K562 (cell line): ENCODE measurements around the gene PLK5. TPM values are rescaled to one million over a fixed set of nuclear protein-coding genes. Genes with fewer than 3 reads are reported as not detected.

Experiments
- CREM ChIP-seq: IDR thresholded peaks from 2 replicates; pipeline ENCODE4 v1.6.1; 2014; ENCODE audit warnings: antibody characterized with exemption, low read depth
- DDX20 ChIP-seq: fragments of 450-650 bp; IDR thresholded peaks from 2 replicates; pipeline ENCODE4 v1.6.1; 2016; ENCODE audit warnings: missing genetic modification characterization, low read depth, mild to moderate bottlenecking, missing compliant biosample characterization, moderate library complexity
- ELF4 ChIP-seq: fragments of 450-650 bp; formaldehyde crosslinking; IDR thresholded peaks from 2 replicates; pipeline ENCODE4 v1.4.0; 2022; ENCODE audit warnings: missing genetic modification characterization
- ETV6 ChIP-seq, 3 experiments: fragments of 150-350 bp in 1 of 3; sonication (generic) in 1 of 3; formaldehyde crosslinking in 1 of 3; IDR thresholded peaks; 2 replicates each; pipeline versions ENCODE4 v1.6.1 to v1.8.0; 2014 to 2022; ENCODE audit warnings: borderline replicate concordance in 2 of 3, low read depth in 2 of 3, antibody characterized with exemption in 1 of 3, low read length in 1 of 3, mild to moderate bottlenecking in 1 of 3, missing genetic modification reagents in 1 of 3
- HDAC6 ChIP-seq: IDR thresholded peaks from 2 replicates; pipeline ENCODE4 v1.6.1; 2012; ENCODE audit warnings: low read depth, mild to moderate bottlenecking, control low read depth, inconsistent platforms, low read length, moderate library complexity
- HMG20B ChIP-seq: fragments of 250-450 bp; sonication (Bioruptor Pico); IDR thresholded peaks from 2 replicates; pipeline ENCODE4 v1.5.0; 2021; ENCODE audit warnings: mild to moderate bottlenecking
- KAT8 ChIP-seq: fragments of 450-650 bp; IDR thresholded peaks from 2 replicates; pipeline ENCODE4 v1.6.1; 2016; ENCODE audit warnings: low read depth, mild to moderate bottlenecking
- LCOR ChIP-seq: sonication (generic); formaldehyde crosslinking; IDR thresholded peaks from 2 replicates; pipeline ENCODE4 v1.8.0; 2022; ENCODE audit warnings: mild to moderate bottlenecking, missing genetic modification reagents
- MIER1 ChIP-seq: fragments of 450-650 bp; IDR thresholded peaks from 2 replicates; pipeline ENCODE4 v1.6.1; 2016; ENCODE audit warnings: antibody characterized with exemption, mild to moderate bottlenecking, low read depth
- POLR2A ChIP-seq: fragments of 450-650 bp; conservative IDR thresholded peaks from 2 replicates; pipeline ENCODE4 v1.6.1; 2016
- POLR2G ChIP-seq: fragments of 200-400 bp; formaldehyde crosslinking; IDR thresholded peaks from 2 replicates; pipeline ENCODE4 v1.6.1; 2017; ENCODE audit warnings: low read depth, mild to moderate bottlenecking, antibody characterized with exemption, low read length, moderate library complexity
- STAG1 ChIP-seq: sonication (generic); formaldehyde crosslinking; IDR thresholded peaks from 2 replicates; pipeline ENCODE4 v1.5.0; 2020; ENCODE audit warnings: missing genetic modification reagents, borderline replicate concordance
- XRCC5 ChIP-seq: fragments of 200-400 bp; formaldehyde crosslinking; IDR thresholded peaks from 2 replicates; pipeline ENCODE4 v1.6.1; 2017; ENCODE audit warnings: low read depth, mild to moderate bottlenecking, low read length
- ZBTB2 ChIP-seq: fragments of 450-650 bp; IDR thresholded peaks from 2 replicates; pipeline ENCODE4 v1.6.1; 2016; ENCODE audit warnings: antibody characterized with exemption
- ZNF224 ChIP-seq: sonication (generic); formaldehyde crosslinking; IDR thresholded peaks from 2 replicates; pipeline ENCODE4 v1.8.0; 2022; ENCODE audit warnings: mild to moderate bottlenecking, missing genetic modification reagents
- ZNF639 ChIP-seq, 2 experiments: fragments of 200-800 bp in 1 of 2; sonication (Bioruptor generic) in 1 of 2; sonication (generic) in 1 of 2; formaldehyde crosslinking in 1 of 2; IDR thresholded peaks in 1 of 2; conservative IDR thresholded peaks in 1 of 2; 2 replicates each; pipeline versions ENCODE4 v1.5.0 to v1.6.1; 2016 to 2020; ENCODE audit warnings: missing compliant biosample characterization in 1 of 2, missing genetic modification characterization in 1 of 2, missing genetic modification reagents in 1 of 2
- polyA plus RNA-seq, 8 experiments: library from polyadenylated mRNA; depleted of rRNA in 4 of 8; stranded (reverse) in 5 of 8; unstranded in 3 of 8; fragments of >200 nt; fragmentation: Nextera tagmentation in 2 of 8; fragmentation: Illumina TruSeq in 1 of 8; extraction: Ambion mirVana in 2 of 8; extraction: Trizol in 1 of 8; gene quantifications; 2 replicates each; pipeline versions ENCODE4 v1.2.1 to v1.2.3, GENCODE V29; 2011 to 2014; ENCODE audit warnings: inconsistent platforms in 1 of 8, missing spikeins in 1 of 8
- total RNA-seq, 7 experiments: library from RNA; depleted of rRNA in 6 of 7; stranded (reverse); fragments of >200 nt in 6 of 7; fragmentation: Illumina TruSeq in 2 of 7; extraction: Trizol in 2 of 7; gene quantifications; 2 replicates each; pipeline versions ENCODE4 v1.2.1 to v1.2.3, GENCODE V29; 2011 to 2021; ENCODE audit warnings: low replicate concordance in 1 of 7
- TF ChIP-seq, protein P1 (sequence below): sonication (generic); formaldehyde crosslinking; IDR thresholded peaks from 2 replicates; pipeline ENCODE4 v1.8.0; 2023; ENCODE audit warnings: mild to moderate bottlenecking, missing genetic modification reagents
- TF ChIP-seq, protein P2 (sequence below): sonication (generic); formaldehyde crosslinking; IDR thresholded peaks from 2 replicates; pipeline ENCODE4 v1.8.0; 2022; ENCODE audit warnings: missing genetic modification reagents, mild to moderate bottlenecking, moderate library complexity, borderline replicate concordance

PLK5 gene
- total and polyA plus RNA-seq, 9 of the 15 experiments (the other 6 are each of a cell fraction or from before 2014, with no cell fraction given), result 0.04 to 0.23 (median 0.11) TPM; not detected in 5

DNA sequence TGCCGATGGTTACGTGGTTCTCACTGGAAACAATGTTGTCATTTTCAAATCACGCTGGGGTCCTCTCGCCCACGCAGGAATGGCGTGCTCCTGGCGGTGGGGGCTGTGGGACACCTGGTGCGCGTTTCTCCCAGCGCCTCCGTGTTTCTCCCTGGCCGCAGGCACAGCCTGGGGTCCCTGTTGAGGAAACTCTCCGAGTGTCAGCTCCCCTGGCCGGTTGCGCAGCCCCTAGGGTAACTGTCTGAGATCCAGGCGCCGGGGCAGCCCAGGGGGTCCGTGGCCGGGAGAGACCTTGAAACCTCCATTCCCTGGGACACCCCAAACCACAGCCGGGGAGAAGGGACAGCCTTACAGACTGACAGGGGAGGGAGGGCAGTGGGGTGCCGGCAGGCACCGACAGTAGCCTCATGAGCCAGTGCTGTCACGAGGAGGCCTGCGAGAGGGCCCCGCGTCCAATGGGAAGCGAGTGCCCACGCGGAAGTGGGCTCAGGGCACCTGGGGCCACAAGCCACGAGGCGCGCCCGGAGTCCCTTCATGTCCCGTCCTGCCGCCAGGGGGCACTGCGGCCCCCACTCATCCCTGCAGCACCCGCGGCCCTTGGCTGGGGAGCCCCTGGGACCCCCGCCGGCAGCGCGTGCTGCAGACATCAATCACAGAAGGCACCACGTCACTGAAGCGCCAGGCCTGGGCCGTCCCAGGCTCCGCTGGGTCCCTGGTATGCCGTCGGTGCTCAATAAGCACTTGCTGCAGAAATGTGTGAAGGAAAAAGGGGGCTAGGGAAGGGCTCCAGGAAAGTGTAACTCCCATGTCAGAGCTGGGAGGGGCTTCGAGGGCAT lies 20.6 kb upstream of the PLK5 start (continued):
- TF ChIP-seq HMG20B (CRISPR knock-in tag), result no peak
- TF ChIP-seq CREM, result peak; percentile 53; the same call in 1 of the 2 replicates
- TF ChIP-seq LCOR, result peak; percentile 95
- no peak; a peak in 1 of 4 replicates for TF ChIP-seq ETV6 (IDR thresholded peaks at IDR 0.05; ENCODE audit: borderline replicate concordance in 1 of 2, low read depth in 2 of 2, low read length in 1 of 2)
- TF ChIP-seq ETV6 (CRISPR knock-in tag; IDR thresholded peaks at IDR 0.05; ENCODE audit: borderline replicate concordance), result peak; percentile 70; the same call in 1 of the 2 replicates
- TF ChIP-seq POLR2G, result peak; percentile 89
- 0 out of 2 replicates have a peak, but pooled peaks have one; percentile 32 for TF ChIP-seq ZNF224 (CRISPR knock-in tag)
- TF ChIP-seq ELF4, result 0 out of 2 replicates have a peak, but pooled peaks have one; percentile 47
- TF ChIP-seq ZNF639 (CRISPR knock-in tag; conservative IDR thresholded peaks at IDR 0.05 in 1 of 2, IDR thresholded peaks at IDR 0.05 in 1 of 2), result 0 out of 4 replicates have a peak, but pooled peaks of 1 of the 2 experiments have one; percentile 37
- no peak for TF ChIP-seq KAT8
- TF ChIP-seq, protein P1, sequence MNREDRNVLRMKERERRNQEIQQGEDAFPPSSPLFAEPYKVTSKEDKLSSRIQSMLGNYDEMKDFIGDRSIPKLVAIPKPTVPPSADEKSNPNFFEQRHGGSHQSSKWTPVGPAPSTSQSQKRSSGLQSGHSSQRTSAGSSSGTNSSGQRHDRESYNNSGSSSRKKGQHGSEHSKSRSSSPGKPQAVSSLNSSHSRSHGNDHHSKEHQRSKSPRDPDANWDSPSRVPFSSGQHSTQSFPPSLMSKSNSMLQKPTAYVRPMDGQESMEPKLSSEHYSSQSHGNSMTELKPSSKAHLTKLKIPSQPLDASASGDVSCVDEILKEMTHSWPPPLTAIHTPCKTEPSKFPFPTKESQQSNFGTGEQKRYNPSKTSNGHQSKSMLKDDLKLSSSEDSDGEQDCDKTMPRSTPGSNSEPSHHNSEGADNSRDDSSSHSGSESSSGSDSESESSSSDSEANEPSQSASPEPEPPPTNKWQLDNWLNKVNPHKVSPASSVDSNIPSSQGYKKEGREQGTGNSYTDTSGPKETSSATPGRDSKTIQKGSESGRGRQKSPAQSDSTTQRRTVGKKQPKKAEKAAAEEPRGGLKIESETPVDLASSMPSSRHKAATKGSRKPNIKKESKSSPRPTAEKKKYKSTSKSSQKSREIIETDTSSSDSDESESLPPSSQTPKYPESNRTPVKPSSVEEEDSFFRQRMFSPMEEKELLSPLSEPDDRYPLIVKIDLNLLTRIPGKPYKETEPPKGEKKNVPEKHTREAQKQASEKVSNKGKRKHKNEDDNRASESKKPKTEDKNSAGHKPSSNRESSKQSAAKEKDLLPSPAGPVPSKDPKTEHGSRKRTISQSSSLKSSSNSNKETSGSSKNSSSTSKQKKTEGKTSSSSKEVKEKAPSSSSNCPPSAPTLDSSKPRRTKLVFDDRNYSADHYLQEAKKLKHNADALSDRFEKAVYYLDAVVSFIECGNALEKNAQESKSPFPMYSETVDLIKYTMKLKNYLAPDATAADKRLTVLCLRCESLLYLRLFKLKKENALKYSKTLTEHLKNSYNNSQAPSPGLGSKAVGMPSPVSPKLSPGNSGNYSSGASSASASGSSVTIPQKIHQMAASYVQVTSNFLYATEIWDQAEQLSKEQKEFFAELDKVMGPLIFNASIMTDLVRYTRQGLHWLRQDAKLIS, result peak; percentile 94
- TF ChIP-seq, protein P2, sequence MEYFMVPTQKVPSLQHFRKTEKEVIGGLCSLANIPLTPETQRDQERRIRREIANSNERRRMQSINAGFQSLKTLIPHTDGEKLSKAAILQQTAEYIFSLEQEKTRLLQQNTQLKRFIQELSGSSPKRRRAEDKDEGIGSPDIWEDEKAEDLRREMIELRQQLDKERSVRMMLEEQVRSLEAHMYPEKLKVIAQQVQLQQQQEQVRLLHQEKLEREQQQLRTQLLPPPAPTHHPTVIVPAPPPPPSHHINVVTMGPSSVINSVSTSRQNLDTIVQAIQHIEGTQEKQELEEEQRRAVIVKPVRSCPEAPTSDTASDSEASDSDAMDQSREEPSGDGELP, result peak; percentile 89
- peak; percentile 68 for TF ChIP-seq POLR2A
- no peak; the same call in 1 of the 2 replicates for TF ChIP-seq STAG1
- peak; percentile 90 for TF ChIP-seq MIER1
- TF ChIP-seq ZBTB2, result peak; percentile 43; the same call in 1 of the 2 replicates
- TF ChIP-seq XRCC5, result 0 out of 2 replicates have a peak, but pooled peaks have one; percentile 80
- no peak for TF ChIP-seq HDAC6
- no peak for TF ChIP-seq DDX20
